NCI-H1105 (cell line): ENCODE results near the gene MOSPD3.
"Not testable (repeated sequence)": the region's sequence is repeated elsewhere in the genome, so short reads cannot be mapped to it uniquely, and the experiment has no call there.

ENCODE experiments used
- DNase-seq: peaks from one replicate; lab custom pipeline; 2025; lab: John Stamatoyannopoulos, UW

MOSPD3 gene

DNA sequence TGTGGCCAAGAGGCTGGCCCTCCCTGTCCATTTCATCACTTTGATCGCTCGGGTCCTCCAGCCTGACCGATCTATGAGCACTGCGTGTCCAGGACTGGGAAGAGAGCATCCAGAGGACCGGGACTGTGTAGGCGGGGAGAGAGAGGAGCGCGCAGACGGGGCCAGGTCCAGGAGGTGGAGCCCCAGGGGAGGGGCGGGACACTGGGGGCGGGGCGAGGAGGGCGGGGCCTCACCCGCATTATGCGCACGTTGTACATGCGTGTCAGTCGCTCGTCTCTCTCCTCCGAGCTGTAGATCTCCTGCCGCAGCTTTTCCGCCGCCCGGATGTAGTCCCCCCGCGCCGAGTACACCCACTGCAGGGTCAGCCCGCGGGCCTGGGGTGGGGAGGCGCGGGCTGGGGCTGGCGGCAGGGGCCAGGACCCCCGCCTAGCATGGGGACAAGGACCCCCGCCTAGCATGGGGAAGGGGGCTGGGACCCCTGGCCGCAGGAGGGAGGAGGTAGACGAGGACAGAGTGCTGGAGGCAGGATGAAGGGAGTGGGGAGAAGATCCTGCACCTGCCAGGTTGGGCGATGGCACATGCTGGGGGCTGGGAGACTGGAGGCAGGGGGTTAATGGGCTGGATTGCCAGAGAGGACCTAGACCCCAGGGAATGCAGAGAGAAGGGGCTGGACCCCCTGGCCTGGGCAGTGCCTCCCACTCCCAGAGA lies 14.3 kb downstream of the MOSPD3 start:
- DNase-seq = peak; percentile 52

DNA sequence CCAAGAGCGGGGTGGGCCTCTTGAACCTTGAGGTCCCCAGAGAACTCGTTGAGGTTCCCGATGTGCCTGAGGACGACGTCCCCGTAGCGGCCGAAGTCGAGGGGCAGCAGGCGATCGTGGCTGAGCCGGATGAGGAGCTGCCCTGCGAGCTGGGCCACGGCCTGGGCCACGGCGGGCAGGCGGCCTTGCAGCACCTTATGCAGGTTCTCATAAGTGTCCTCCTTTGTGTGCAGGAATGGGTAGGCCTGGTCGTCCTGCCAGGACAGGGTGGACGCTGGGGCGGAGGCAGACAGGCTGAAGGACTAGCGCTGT lies 14.9 kb downstream of the MOSPD3 start:
- DNase-seq = no peak

DNA sequence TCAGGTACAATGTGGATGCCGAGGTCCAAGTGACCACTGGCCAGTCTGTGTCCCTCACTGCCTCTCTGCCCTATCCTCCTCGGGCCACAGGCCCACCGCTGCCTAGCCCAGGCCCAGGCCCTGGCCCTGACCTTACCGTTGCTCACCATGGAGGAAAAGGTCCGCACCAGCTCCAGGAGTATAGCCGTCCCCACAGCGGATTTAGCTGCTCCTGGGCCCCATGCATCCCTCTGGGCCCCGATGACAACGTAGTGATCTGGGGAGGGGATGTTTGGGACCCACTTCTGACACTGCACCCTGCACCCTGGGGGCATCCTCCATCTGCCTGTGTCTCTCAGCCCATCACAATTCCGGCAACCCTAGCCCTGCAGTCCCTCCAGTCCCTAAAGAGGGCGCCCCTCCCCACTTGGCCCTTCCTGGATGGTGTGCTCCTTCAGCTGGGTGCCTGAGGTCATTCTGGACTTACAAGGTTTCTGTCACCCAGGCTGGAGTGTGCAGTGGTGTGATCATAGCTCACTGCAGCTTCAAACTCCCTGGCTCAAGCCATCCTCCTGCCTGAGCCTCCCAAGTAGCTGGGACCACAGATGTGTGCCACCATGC lies 16.9 kb downstream of the MOSPD3 start:
- DNase-seq = no peak

DNA sequence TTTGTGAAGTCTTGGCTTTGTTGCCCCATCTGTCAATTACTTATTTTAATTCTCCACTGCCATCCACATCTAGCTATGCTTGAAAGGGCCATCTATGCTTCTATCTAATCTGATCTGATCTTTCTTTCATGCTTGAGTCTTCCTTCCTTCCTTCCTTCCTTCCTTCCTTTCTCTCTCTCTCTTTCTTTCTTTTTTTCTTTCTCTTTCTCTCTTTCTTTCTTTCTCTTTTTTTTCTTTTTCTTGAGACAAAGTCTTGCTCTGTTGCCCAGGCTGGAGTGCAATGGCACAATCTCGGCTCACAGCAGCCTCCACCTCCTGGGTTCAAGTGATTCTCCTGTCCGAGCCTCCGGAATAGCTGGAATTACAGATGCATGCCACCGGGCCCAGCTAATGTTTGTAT lies 17.7 kb downstream of the MOSPD3 start:
- DNase-seq = no peak

DNA sequence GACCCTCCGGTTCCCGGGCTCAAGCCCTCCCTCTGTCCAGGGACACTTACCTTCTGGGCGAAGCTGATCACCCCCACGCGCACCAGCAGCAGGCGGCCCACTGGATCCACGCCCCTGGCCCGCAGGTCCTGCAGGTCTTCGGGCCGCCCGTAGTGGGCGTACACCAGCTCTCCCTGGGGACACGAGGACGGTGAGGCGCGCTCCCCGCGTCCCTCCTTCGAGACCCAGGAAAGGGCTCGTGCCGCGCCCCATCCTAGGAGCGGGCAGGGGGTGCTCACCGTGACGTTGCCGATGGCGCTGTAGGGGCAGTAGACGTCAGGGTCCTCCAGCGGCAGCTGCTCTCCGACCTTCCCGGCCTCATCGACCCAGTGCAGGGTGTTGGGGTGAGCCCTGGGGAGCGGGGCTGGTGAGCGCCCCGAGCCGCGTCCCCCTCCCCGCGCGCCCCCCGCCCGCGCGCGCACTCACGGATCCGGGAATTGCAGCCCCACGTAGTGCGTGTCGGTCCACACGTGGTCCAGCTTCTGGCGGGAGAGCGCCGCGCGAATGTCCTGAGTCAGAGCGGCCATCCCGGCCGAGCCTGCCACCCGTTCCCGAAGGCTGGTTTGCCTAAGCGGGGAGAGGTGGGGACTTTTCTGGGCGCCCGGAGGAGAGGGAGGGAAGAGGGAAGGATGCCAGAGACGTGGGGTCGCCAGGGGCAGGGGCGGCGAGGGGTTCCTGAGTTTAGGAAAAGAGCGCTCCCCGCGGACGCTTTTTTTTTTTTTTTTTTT lies 20.8 kb downstream of the MOSPD3 start:
- peak; percentile 11 for DNase-seq

DNA sequence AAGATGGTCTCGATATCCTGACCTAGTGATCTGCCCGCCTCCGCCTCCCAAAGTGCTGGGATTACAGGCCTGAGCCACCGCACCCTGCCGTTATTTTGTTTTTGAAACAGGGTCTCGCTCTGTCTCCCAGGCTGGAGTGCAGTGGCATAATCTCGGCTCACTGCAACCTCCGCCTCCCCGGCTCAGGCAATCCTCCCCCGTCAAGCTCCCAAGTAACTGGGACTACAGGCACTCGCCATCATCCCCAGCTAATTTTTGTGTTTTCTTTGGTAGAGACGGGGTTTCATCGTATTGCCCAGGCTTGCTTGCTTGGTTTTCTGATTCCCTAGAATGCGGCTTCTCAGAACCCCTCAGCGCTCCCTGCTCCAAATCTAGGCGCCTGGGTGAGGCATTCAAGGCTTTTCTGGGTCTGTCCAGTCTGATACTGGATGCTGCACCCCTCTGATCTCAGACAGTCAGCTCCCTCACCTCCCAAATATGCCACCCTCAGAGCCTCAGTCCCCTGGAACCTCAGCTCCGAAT lies 27.7 kb downstream of the MOSPD3 start:
- no peak for DNase-seq

DNA sequence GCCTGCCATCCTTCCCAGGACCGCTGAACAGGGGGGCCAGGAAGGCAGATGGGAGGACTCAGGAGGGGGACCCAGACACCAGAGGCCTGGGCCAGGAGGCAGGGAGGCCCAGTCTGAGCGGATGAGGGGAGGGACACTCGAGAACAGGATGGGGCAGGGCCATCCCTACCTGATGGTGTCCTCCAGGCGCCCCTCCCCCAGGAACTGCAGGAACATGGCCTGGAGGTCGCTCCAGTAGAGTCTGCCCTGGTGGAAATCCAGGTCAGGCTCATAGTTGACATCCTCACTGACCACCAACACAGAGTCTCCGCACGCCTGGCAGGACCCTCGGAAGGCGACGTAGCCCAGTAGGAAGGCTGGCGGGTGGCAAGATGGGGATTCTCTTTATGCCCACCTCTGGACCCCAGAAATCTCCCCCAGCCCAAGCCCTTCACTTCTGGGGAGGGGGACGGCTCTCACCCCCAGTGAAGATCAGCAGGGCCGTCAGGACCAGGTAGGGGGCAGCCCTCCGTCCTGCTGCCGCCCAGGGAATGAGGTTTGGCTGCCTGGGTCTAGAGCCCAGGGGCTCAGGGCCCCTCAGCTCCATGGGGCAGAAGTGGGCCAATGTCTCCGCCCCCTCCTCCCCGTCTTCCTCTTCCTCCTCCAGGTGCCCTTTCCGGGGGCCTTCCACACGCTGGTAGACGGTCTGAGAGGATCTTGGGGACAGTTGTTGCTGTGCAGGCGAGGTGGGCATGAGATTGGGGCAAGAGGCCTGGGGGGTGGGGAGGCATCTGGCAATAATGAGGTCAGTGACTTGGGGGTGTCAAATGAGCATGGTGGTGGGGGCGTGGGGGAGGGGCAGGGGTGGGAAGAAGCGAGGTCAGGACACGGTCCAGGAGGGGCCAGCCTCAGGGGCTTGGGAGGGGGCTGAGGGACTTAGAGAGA lies 28.4 kb downstream of the MOSPD3 start:
- no peak for DNase-seq

DNA sequence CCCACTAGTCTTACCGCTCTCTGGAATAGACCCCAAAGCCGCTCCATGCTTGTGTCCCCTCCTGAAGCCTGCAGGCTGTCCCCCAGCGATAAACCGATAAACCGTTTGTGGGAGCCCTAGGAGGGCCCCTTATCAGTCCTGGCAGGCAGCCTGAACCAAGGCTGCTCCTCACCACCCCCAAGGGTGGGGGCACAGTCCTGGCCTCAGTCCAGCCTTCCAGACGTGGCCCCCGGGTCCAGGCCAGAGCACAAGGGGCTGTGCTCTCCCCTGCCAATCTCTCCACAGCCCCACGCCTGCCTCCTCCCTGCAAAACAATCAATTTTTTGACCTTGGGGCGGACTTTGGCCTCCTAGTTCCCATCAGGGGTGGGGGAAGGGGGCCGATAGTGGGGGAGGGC lies 29.1 kb downstream of the MOSPD3 start, which contains the start of gene TFR2:
Gene TFR2, minus strand, starts transcription at position 90 of the 397 bp plus-strand sequence. Its CDS starts 43 bp downstream, at position 47.
- no peak for DNase-seq

DNA sequence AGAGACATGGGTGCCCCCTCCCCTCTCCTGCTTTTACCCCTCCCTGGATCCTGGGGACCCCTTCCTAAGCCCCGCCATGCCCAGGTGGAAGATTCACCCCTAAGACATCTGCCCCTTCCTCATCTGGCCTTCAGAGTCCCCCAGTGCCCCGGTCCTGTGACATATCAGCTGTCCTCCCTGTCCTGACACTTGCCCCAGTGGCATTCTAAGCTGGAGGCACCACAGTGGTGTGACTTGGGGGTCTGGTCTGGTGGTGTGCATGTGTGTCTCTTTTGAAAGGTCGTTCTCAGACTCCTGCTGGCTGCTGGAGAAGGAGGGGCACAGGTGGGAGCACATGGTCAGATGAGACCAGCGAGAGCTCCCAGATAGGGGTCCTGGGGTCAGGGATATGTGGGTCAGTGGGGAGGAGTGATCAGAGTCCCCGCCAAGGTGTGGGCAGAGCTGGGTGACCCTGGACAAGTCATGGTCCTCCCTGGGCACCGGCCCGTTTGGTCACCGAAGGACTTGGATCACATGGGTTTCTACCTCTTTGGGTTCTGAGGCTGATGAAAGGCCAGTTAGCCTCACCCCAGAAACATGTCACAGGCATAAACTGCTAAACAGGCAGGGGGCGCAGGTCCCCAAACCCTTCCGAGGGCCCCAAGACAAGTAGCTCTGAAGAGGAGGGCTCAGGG lies 29.7 kb downstream of the MOSPD3 start:
- no peak for DNase-seq

DNA sequence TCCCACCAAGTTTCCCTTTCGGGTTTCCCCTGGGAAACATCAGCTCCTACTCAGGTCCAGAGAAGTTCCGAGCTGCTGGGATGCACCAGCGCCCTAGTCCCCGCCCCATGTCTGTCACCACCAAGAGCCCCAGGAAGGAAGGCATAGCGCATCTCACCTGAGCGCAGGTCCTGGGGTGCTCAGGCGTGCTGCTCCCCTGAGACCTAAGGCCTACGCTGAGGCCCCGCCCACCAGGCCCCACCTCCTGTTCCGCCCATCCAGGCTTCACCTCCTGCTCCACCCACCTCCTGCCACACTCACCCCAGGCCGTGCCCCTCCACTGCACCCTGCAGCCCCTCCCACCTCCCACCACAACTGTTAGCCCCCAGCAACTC lies 30.2 kb downstream of the MOSPD3 start:
- DNase-seq = peak; percentile 8

DNA sequence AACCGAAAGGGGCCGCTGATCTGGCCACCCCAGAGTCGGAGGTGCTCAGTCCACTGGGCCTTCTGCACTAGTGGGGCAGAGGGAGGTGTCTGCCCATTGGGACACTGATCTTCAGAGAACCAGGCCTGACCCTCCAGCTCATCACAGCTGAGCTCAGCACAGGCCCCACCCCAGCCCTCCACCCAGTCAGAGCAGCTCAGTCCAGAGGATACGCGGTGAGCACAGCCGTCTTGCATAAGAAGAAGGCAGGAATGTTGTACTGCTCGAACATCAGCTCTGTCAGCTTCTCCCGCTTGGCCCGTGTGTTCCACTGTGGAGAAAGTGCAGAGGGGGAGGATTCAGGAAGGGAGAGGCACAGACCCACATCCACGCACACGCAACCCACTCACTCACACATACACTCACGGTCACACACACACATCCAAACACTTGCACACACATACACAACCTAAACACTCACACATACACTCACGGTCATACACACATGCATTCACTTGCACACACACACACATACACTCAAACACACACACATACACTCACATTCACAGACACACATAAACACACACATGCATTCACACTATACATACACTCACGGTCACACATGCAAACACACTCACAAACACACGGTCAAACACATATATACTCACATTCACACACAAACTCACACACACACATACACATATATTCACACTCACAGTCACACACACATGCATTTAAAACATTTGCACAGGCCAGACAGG lies 37.7 kb downstream of the MOSPD3 start:
- DNase-seq = no peak

DNA sequence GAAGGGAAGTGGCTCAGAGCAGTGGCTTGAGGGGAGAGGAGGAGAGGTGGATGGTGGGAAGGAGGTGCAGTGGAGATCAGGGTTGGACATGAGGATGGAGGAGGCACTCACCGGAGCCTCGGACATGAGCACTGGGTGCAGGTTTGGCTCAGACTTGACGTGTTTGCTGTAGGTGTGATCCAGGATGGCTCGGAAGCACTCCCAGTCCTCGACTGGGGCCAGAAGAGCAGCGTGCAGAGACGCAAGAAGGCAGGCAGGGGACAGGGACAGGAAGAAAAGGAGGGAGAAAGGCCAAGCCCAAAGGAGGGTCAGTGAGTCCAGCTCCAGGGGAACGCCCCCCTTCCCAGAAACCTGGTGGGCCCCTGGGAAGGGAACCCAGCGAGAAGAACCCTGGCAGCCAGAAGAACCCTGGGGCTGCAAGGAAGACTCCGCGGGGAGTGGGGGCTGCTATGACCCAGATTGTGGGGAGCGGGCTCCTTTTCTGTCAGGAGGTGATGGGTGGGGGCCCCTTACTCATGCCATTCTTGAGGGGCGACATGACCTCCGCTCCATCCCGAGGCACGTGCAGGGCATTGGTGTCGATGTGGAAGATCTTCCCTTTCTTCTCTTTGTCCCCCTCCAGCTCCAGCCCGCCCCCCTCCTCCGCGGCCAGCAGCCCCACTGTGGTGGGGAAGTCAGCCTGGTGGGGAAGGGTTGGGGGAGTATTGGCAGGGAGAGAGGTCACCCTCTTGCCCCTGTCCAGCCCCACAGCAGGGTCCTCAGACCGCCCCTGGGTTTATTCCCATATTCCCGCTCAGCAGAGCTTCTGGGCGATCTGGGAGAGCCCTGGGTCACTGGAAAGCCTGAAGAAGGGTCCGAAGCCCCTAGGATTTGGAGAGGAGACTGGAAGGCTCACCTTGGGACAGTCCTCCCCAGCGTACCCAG lies 42.8 kb downstream of the MOSPD3 start:
- no peak for DNase-seq

DNA sequence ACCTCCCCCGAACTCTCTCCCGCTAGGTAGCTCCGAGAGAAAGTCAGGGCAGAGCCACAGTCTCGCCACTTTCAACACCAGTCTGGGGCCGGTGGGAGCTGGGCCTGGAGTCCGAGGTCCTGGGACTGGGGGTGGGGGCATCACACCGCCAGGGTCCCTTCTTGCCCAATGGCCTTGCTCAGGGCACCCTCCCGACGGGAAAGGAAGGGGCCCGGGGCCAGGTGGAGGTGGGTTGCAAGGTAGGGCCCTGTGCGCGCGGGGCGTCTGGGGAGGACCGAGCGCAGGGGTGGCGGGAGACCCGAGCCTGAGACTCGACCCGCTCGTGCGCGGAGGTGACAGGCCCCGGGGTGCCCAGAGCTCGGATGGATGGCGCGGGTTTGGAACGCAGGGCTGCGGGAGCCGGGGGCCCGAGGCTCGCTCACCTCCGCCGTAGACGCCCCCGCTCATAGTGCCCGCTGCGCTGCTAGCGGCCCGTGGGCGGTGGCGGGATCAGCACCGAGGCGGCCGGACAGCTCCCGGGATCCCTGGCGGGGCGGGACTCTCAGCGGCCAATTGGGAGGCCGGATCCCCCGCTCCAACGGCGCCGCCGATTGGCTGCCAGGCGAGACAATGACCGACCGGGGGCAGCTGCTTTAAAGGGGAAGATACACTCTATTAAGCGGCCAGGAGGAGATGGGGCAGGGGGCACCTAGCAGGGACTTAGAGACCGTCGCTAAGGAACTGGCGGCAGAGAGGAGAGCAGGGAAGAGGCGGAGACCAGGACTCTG lies 43.8 kb downstream of the MOSPD3 start, which contains the start of gene ACTL6B:
Gene ACTL6B, minus strand, starts transcription at position 541 of the 767 bp plus-strand sequence. Its CDS starts 94 bp downstream, at position 447.
- DNase-seq = peak; percentile 76

DNA sequence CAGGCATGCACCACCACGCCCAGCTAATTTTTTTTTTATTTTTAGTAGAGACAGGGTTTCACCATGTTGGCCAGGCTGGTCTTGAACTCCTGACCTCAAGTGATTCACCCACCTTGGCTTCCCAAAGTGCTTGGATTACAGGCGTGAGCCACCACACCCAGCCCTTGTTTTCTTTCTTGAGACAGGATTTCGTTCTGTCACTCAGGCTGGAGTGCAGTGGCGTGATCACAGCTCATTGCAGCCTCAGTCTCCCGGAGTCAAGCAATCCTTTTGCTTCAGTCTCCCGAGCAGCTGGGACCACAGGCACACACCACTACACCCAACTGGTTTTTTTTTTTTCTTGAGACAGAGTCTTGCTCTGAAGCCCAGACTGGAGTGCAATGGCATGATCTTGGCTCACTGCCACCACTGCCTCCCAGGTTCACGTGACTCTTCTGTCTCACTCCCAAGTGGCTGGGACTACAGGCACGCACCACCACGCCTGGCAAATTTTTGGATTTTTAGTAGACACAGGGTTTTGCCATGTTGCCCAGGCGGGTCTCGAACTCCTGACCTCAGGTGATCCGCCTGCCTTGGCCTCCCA lies 49.9 kb downstream of the MOSPD3 start:
- DNase-seq = not testable (repeated sequence)
